CD4-positive, alpha-beta T cell treated with Interleukin-21 for 1 hour (primary cell): Measurements from ENCODE around the gene PHKA2.

ENCODE experiments used
- DNase-seq: peaks from one replicate; pipeline ENCODE4 v3.0.0-alpha.2; 2020

PHKA2 gene

DNA sequence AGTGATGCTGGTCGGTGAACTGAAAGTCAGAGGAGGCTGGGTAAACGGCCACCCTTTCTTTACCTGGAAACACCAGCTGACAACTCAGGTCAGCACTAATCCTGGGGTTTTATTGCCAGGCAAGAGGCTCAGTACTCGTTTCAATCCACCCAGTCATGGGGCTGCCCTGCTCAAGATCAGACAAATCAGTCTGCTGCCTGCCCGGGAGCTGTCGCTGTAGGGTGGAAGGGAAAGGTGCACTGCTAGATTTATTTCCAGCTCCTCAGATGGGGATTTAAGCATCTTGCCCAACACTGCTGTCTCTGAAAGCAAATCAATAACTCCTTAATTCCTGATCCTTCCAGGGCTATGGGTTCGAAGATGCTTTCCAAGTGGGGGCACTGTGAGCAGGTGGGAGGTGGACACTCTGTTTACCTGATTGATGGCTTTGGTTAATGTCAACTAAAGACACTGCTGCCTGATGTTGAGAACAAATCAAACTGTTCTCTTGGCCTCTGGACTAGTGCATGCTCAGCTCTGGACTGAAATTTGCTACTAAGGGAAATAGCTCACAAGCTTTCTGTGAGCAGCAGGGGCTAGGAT, 59.3 kb downstream of the PHKA2 start:
- DNase-seq, result no peak

DNA sequence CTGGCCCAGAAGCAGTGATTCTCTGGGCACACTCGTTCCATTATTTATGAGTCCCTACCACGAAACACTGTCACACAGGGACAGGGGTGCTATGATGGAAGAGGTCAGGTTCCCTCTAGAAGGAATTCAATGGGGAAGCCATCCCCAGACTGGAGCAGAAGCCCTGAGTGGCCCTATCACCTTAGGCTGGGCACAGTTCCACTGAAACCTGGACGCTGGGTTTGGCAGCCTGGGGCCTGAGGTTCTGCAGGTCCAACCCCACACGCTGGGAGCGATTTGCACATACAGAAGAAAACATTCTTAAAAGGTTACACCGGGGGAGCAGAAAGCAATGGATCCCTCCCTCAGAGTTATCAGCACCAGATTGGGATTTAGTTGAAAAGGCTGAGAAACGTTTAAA, 63.3 kb downstream of the PHKA2 start:
- DNase-seq, result no peak

DNA sequence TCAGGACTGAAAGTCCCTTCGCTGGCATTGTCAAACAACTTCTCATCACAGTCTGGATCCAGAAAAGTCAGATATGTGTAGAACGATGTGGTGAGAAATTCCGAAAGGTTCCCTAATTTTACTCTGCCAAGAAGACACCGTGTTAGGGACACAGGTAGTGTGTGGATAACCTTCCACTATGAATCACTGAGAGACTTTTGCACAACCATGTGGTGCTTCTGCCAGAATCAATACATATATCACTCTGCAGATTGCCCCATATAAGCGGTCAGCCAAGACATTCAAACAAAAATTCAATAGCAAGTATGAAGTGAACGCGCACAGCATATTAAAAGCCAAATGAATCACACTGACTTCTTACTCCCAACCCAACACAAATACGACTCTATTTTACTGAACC, 63.8 kb downstream of the PHKA2 start:
- no peak for DNase-seq

DNA sequence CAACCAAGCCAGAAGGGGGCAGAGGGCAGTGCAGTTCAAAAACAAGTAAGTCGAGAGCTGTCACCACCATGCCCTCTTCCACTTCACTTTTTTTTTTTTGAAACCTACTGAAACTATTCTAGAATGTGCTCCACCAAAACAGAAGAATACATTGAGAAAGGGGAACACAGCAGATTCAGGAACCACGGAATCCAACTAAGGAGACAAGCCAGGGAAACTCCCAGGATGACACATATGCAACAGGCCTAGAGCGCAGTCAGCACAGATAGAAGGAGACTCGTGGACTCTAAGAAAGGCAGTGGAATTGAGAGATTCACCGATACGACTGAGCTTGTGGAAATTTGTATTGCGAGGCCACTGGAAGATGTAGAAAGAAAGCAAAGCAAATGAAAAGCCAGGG, 66.1 kb downstream of the PHKA2 start:
- DNase-seq, result no peak

DNA sequence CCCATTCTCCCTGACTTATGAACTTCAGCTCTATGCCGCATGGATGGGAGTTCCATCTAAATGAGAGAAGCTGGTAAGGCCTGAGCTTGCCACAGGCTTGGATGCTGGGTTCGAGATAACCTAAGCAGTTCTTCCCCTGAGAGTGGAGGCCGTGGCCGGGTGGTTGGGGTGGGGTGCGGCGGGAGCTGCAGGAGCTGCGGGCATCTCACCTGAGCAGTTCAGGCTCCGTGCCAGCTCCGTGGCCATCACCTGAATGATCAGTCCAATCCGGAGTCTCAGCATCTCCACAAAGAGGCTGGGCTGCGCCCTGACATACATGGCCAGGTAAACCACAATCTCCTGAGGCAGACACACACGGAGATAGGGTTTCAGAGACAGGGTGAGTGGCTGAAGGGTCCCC, 77.6 kb downstream of the PHKA2 start:
- DNase-seq, result no peak

DNA sequence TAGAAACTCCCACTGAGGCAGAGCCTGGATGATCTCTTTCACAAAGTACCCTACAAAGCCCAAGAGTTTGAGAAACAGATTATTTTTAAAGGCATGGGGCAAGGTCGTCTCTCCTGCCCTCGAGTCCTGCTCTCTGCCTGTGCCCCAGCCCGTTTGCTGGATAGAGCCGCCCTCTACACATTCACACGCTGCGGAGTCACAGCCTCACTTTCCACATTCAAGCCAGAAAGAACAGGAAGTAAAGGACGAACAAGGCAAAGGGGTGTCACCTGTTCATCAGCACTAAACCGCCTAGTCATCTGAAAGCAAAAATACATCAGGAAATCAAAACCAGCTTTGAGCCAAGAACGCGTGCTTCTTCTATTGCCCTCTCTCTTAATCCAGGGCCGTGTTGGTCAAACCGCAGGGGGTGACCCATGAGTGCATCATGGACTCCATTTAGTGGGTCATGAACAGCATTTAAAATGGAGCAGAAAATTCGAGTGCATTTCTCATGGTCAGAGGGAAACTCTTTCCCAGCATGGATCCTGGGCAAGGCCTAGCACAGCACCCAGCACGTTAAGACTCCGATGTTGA, 83.4 kb downstream of the PHKA2 start:
- DNase-seq, result no peak

DNA sequence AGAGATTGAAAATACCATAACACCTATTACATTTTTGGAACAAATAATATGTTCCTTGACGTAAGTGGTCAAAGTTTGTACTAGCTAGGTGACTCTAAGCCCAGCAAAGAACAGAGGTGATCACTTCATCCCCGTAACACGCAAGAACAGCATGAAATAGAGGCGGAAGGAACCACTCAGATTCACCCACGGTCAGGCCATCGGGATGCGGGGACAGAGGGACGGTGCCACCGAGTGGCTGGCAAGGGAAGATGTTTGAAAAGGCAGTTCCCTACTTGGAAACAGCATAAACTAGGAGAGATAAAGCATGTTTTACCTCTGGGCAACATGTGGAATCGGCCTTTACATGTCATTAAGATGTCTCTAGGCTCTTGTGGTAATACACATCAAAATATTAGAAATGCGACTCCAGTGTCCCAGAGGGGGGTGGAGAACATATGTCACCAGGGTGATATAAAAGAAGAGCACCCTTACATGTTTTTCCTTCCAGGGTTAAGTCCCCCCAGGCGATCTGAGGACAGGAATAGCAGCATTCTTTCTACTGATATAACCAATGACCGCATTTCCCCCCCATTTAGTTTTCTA, 84.0 kb downstream of the PHKA2 start:
- no peak for DNase-seq

DNA sequence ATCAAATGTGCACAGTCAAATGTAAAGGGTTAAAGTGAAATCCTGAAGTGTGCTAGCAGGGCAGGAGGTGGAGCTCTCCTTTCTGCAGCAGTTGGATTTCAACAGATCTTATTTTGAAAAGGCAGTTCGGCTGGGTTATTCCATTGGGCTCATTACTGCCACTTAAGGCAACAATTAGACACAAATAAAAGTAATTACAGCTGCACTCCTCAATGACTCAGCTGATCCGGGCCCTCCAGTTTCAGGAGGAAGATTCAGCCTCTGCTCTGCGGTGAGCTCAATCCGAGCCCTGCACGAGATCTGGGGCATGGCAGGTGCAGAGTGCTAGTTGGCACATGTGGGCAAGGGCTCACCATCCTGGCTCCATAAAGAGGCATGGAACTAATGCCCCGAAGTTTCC, 85.4 kb downstream of the PHKA2 start:
- DNase-seq, result no peak

DNA sequence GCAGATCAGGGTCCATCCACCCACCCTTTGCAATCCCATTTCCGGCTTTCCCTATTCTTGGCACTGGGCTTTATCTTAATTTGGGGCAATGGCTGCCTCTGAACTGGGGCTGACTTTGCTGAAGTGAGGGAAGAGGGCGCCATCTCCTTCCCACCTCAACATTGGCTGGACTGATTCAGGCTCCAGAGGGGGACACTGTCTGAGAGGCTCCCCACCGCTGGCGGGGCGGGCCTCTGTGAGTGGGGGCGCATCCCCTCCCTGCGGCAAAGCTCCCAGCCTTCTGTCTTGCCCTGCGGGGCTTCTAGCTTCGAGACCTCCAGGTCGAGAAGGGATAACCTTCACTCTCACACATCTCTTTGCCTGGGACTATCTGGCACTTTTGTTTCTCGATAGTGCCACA, 85.8 kb downstream of the PHKA2 start:
- DNase-seq, result no peak

DNA sequence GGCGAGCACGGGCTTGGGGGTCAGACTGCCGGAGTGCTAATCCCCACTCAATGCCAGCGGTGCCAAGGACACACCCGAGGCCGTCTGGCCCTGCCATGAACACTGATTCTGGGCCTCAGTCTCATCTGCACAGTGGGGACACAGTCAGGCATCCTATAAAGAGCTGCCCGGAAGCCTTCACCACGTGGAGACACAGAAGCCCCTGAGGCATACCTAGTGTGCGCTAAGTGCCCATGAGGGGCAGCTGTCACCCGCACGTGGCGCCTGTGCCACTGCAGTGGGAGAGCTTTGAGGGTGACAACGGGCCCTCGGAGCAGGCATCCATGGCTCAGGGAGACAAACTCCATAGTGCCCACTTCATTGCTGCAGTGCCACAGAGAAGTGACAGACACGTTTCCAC, 86.3 kb downstream of the PHKA2 start:
- DNase-seq, result no peak

DNA sequence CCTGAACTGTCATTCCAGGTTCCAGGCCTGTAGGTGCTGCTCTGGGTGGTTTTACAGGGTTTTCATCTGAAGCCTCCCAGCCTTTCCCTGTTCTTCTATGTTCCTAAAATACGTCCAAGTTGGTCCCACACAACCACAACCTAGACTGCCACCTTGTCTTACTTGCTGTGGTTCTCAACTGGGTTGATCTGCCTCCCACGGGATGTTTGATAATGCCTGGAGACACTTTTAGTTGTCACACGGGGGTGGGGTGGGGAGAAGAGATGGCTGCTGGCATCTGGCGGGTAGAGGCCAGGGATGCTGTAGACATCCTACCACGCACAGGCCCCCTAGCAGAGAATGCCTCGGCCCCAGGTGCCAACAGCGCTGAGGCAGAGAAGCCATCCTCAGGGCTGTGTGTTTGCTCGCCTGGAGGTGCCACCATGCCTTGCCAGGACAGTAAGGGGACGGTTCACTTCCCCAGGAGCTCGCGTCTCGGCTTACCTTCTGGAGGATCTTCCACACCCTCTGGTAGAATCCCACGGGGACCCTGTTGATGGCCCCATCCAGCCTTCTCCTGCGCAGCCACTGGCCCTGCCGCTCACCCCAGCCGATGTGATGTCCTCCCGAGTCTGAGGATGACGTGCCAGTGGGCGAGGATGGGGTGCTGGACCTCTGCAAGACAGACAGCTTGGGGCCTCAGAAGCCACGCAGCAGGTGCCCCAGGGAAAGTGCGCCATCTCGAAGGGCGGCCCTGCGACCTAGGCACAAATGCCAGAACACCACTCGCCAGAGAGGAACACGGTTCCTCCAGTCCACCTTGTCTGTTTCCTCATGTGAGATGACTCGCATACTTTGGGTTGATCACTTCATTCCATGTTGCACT, 87.0 kb downstream of the PHKA2 start:
- no peak for DNase-seq

DNA sequence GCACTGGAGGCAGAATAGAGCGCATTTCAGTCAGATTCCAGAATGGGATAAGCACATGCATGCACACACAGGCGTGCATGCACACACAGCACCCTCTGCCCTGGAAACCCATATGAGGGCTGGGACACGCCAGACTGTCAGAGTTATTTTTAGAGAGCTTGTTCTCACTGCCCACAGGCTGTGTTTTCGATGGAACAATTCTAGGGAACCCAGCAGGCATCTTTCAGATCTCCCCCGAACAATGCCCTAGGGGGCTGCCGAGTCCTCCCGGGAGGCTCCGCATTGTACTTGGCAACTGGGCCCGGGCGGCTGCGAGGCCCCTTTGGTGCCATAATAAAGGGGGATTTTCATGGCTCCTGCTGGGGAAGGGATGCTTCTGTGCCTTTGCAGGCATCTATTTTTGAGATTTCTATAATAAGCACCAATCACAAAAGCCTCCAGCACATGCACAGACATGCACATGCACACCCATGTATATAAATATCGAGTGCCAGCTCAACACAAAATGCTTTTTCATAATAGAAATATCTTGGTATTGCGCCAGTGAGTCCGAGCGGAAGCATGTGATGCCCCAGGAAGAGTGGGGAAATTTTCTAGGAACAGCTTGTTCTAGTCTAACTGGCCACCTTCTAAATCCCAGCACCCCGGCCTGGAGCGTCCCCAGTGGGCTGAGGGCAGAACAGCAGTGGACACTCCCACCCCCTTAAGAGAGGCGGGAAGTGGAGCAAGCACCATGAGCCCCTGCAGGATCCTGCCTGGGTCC, 88.5 kb downstream of the PHKA2 start:
- no peak for DNase-seq

DNA sequence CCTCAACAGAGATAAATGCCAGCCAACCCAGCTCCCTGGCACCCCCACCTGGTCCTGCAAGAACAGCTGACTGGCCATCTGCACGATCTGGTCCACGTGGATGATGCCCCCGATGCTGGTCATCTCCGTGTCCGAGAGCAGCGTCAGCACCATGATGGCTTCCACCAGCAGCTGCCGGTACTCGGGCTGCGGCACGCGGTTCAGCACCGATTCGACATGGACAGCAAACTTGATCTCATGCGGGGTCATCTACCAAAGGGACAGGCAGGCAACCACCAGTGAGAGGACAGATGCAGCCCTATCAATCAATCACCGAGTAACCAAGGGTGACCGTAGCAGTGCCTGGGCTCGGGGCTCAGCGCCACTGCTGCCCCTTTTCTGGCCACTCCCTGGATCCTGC, 89.8 kb downstream of the PHKA2 start:
- no peak for DNase-seq

DNA sequence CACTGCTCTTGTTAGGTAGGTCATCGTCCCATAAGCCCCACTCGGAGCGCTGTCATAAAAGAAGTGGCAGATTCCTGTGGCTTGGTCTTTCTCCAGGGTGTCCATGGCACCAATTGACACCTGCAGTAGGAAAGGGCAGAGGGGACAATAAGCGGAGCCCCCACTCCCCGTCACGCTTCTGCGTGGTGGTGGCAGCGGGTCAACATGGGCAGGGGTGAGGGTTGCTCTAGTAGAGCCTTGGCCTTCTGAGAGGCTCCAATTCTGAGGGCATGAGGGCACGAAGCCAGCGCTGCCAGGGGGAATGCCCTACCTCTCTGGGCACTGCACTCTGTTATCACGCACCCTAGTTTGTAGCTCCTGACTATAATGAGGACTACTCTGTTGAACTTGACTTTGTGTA, 90.4 kb downstream of the PHKA2 start:
- DNase-seq, result no peak

DNA sequence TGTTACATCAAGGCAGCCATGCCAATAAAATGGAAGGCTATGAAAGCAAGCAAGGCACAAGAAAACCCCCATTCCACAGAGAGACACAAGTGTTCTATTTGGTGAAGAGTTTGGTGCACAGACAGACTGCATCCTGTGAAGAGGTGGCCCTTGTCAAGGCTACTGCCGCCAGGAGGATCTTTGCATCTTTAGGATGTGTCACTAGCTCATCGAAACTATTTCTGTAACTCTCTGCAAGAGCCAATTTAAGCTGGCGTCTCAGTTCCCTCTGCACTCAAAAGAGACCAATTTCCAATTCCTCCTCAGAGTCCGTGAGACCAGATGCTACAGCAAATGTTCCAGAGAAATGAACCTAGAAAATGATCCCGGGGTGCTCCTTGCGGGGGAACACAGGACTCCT, 91.0 kb downstream of the PHKA2 start:
- no peak for DNase-seq

DNA sequence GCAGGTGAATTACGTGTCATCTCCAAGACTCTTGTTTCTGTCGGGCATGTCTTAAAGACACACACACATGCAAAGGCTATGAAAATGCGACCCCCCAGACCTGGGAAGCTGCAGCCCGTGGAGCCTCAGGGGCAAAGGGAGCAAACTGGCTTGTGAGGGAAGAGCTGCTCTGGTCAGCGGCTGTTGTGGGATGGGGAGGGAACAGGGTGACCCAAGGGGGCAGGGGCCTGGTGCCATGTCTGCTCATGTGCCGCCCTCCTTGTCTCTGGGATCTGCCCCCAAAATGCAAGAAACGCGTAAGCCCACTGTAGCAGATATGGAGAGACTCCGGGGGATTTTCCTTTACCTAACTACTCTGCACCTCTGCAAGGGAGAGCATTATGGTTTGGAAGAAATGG, 92.4 kb downstream of the PHKA2 start:
- no peak for DNase-seq

DNA sequence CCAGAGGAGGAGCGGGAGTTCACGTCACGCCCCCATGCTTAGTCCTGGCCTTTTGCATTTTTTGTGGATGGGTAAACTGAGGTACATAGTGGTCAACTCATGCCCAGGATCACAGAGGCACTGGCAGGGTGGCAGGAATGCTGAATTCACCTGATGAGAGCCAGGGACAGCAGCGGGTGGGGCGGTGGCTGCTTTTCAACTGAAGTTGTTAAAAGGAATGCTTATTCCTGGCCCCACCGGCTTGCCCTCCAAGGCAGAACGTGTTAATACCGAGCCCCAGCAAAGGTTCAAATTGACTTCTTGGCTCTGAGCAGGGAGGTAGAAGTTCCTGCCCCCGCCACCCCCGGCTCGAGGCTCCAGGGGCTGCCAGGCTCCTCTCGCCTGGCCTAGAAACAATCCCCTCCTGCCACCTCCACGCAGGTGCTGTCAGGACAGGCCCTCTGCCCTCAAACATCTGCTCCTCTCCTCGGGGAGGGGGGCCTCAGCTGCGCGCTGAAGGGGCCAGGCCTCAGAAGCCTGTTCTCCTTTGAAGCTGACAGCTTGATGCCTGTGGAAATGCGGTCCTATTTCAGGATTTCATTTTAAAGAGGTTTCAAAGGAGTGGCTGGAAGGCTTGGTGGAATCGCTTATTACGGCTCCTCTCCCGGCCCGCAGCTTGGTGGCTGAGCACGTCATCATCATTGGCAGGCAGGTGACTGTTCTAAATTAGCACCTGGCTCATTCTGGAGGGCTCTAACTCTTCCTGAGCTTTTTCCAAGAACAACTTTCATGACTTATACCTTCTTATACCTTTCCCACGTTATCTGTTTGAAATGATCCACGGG, 93.0 kb downstream of the PHKA2 start:
- DNase-seq, result no peak

DNA sequence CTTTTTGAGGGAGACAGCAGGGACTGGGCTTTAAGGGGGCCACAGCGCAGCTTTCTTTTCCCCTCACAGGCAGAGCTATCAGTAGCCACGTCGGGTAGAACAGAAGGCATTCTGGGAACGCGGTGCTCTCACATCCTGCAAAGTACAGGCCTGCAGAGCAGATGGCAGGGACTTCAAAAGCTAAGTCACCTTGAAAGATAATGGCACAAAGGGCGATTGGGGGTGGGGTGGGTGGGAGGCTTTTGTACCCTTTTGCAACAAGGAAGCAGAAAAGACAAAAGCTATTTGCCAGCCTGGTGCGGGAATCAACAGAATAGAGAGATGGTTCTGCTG, 93.9 kb downstream of the PHKA2 start:
- no peak for DNase-seq

DNA sequence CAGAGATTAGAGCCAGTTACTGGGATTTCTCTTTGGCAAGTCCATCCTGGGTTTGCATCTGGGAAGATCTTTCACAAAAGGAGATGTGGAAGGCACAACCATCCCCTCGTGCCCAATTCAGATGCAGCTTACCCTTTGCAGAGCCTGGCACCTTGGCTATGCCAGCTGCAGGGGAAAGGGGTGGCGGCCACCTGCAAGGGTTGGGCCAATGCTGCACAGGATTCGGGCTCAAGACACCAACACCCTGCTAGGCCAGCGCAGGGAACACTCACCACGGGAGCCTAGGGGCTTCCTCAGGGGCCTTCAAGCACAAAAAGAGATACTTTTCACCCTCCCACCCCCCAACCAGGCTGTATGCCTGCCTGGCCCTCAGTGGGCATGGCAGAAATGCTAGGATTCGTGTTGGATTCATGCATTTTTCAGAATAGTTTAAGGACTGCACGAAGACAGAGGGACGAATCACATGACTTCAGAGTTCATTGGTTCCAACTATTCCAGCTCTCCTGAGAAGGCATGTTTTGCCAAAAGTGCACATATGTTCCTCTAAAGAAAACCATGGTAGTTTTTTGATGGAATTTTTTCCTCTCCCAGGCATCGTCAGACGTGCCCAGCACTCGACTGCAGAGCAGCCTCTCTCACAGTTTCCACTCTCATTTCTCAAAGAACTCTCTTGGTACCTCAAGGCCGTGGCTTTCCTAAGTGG, 94.4 kb downstream of the PHKA2 start:
- no peak for DNase-seq

DNA sequence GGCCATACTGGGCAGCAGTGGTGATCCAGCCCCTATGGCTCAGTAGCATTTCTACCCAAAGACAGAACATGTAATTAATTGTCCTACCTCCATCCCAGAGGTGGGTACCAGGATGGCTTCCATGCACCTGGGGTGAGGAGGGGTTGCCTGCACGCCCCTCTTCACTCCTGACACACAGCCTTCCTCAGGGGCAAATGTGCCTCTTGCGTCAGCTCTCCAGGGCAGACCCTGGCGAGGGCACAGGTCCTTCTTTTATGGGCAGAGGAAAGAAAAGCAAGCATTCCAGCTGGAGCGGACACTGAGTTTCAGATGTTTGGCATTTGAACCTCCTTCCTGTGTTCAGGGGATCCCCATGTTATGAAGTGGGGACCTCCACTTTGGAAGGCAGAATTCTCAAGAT, 95.6 kb downstream of the PHKA2 start:
- no peak for DNase-seq

DNA sequence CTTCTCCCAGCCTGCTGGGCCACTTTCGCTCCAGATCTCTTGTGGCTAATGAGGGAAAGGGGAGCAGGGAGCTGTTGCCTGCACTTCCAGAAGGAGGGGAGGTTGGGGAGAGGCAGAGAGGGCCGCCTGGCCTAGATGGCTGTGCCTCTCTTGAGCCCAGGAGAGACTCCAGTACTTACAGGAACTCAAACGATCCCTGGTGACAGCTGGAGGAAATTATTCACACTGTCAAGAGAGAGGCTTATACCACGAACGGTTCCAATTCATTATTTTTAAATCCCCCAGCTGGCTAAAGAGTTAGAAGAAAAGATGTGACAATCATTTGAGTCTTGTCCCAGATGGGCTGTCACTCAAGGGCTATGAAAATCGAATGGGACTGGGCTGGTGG, 96.1 kb downstream of the PHKA2 start:
- DNase-seq, result no peak
